DND-41 (cell line): ENCODE measurements around the gene JUN.

Source experiments
- CTCF ChIP-seq: IDR thresholded peaks from 2 replicates; pipeline ENCODE4 v1.5.1; 2012; ENCODE audit warnings: borderline replicate concordance, low read length, moderate library complexity, mild to moderate bottlenecking; ENCODE audit not compliant: poor library complexity, severe bottlenecking; ENCODE audit errors: extremely low read depth
- EZH2 ChIP-seq: IDR thresholded peaks from 3 replicates; pipeline ENCODE4 v1.6.1; 2012; ENCODE audit warnings: borderline replicate concordance, low read depth, mild to moderate bottlenecking, moderate library complexity, low read length, inconsistent platforms; ENCODE audit not compliant: severe bottlenecking

GRCh38 chr1:58788259-58788658 lies 4.4 kb upstream of the JUN start:
- TF ChIP-seq CTCF, result no peak
- TF ChIP-seq EZH2, result no peak
